Measurements from ENCODE around the gene PRAME. TPM values are rescaled to one million over a fixed set of nuclear protein-coding genes. Genes with fewer than 3 reads are reported as not detected.
A peak's percentile ranks its signal among the peaks of the same experiment; 100 is the strongest.

Gene PRAME
- total RNA-seq, 1 donor from 2014 or later, result not detected

DNA sequence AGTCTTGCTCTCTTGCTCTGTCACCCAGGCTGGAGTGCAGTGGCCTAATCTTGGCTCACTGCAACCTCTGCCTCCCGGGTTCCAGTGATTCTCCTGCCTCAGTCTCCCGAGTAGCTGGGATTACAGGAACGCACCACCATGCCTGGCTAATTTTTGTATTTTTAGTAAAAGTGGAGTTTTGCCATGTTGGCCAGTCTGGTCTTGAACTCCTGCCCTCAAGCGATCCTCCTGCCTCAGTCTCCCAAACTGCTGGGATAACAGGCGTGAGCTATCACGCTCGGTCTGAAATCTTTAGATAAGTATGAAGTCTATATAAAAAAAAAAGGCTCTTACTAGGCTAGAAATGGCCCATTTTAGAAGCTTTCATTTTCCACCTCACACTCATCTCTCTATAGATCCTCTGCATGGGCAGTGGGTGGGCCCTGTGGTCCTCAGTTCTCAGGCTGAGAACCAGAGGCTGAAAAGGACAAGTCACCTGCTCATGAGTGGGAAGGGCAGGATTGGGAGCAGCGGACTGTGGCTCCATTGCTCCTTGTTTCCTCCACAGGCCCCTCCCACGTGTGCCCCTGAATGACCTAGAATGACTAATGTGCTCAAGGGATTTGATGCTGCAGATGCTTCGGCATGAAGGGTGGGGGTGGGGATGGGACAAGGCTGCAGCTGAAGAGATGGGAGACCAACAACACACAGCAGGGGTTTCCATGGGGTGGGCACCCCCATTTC lies 19.8 kb upstream of the PRAME start:
- no peak overlapping the region for H3K4me3 Mint-ChIP-seq (ENCODE audit: low read depth)
- no peaks in the 10 kb centered on the region for H3K9me3 Mint-ChIP-seq (ENCODE audit: low read depth)
- H3K36me3 Mint-ChIP-seq (ENCODE audit: insufficient read depth), result no peaks in the 10 kb centered on the region
- peaks cover 68% of the 10 kb centered on the region for H3K27me3 Mint-ChIP-seq
- TF ChIP-seq, protein P1, sequence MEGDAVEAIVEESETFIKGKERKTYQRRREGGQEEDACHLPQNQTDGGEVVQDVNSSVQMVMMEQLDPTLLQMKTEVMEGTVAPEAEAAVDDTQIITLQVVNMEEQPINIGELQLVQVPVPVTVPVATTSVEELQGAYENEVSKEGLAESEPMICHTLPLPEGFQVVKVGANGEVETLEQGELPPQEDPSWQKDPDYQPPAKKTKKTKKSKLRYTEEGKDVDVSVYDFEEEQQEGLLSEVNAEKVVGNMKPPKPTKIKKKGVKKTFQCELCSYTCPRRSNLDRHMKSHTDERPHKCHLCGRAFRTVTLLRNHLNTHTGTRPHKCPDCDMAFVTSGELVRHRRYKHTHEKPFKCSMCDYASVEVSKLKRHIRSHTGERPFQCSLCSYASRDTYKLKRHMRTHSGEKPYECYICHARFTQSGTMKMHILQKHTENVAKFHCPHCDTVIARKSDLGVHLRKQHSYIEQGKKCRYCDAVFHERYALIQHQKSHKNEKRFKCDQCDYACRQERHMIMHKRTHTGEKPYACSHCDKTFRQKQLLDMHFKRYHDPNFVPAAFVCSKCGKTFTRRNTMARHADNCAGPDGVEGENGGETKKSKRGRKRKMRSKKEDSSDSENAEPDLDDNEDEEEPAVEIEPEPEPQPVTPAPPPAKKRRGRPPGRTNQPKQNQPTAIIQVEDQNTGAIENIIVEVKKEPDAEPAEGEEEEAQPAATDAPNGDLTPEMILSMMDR (IDR thresholded peaks at IDR 0.05; ENCODE audit: unreplicated experiment), result no peak
- no peaks in the 10 kb centered on the region for H3K4me1 Mint-ChIP-seq (ENCODE audit: low read depth)
- no peak overlapping the region for H3K27ac Mint-ChIP-seq
- no peak for DNase-seq (ENCODE audit: low spot score, unreplicated experiment)

DNA sequence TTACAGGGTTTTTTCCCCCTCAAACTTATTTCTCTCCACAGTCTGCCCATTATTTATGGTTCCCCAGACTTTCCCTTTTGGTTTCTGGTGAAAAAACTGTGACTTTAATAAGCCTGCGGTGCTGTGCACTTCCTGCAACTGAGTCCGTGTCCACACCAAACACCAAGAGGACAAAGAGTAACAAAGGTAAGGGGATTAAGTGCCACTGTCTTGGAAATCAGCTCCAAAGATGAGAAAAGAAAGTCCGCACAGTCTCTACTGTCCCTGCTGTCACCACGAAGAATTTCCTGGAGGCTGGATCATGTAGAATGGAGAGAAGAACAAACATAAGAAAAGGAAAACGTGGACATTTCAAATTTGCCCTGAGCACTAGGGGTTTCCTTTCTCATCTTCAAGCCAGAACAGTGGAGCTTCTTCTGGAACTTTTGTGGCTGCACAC lies 17.9 kb upstream of the PRAME start:
- Mint-ChIP-seq H3K4me1 (ENCODE audit: low read depth) (peaks cover 2% of the 10 kb centered on the region), H3K9me3 (ENCODE audit: low read depth) (no peaks in the 10 kb centered on the region), H3K4me3 (ENCODE audit: low read depth) (no peak overlapping the region), H3K27me3 (peaks cover 68% of the 10 kb centered on the region), H3K36me3 (ENCODE audit: insufficient read depth) (no peaks in the 10 kb centered on the region), H3K27ac (no peak overlapping the region)
- TF ChIP-seq, protein P1 (IDR thresholded peaks at IDR 0.05; ENCODE audit: unreplicated experiment), result no peak
- no peak for DNase-seq (ENCODE audit: low spot score, unreplicated experiment)

DNA sequence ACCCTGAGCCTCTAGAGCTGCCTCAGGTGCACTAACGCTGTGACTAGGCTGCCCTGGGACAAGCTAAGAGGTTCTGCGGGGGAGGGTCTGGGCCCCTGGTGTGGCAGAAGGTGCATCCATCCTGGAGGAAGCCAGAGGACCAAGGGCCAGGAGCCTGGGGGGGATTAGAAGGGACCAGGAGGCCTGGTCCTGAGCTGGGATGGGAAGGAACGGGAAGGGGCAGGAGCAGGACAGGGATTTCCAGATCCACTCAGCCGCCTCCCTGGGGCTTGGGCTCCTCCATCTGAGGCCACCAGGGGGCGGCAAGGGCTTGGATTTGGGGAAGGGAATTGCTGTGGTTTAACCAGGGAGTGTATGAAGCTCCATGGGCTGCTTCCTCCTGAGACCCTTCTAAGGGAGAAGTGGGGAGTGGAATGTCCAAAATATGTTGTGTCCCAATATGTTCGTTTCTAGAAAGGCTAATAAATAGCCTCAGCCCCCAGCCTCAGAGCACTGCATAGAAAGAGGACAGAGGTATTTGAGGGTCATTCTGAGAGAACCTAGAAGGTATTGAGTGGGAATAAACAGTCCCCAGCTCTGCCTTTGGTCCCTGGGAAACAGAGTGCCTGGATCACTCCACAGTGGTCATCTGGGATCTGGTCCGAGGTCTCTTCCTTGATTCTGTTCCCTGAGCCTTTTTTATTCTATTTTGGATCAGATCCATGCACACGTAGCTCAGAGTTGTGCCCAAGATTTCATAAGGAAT lies 17.4 kb upstream of the PRAME start:
- Mint-ChIP-seq H3K27ac (no peak overlapping the region), H3K36me3 (ENCODE audit: insufficient read depth) (no peaks in the 10 kb centered on the region), H3K27me3 (peaks cover 69% of the 10 kb centered on the region), H3K4me3 (ENCODE audit: low read depth) (no peak overlapping the region), H3K4me1 (ENCODE audit: low read depth) (peaks cover 2% of the 10 kb centered on the region), H3K9me3 (ENCODE audit: low read depth) (no peaks in the 10 kb centered on the region)
- TF ChIP-seq, protein P1 (IDR thresholded peaks at IDR 0.05; ENCODE audit: unreplicated experiment), result peak; percentile 83
- peak; percentile 67 for DNase-seq (ENCODE audit: low spot score, unreplicated experiment)

DNA sequence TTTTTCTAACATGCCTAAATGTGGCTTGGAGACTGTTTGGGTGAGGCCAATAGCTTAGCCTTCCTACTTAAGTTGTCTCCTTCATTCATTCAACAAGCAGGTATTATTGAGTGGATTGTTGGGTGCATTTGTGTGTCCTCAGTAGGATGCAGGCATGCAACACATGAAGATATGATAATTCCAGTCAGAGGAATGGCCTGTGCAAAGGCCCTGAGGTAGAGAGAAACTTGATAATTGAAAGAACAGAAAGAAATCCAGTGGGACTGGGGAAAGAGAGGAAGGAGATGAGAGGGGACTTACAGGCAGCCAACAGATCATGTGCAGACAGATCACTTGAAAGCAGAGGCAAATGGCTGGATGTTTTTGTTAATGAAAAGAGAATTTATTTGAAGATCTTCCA lies 15.3 kb upstream of the PRAME start:
- TF ChIP-seq, protein P1 (IDR thresholded peaks at IDR 0.05; ENCODE audit: unreplicated experiment), result no peak
- no peak overlapping the region for H3K27ac Mint-ChIP-seq

DNA sequence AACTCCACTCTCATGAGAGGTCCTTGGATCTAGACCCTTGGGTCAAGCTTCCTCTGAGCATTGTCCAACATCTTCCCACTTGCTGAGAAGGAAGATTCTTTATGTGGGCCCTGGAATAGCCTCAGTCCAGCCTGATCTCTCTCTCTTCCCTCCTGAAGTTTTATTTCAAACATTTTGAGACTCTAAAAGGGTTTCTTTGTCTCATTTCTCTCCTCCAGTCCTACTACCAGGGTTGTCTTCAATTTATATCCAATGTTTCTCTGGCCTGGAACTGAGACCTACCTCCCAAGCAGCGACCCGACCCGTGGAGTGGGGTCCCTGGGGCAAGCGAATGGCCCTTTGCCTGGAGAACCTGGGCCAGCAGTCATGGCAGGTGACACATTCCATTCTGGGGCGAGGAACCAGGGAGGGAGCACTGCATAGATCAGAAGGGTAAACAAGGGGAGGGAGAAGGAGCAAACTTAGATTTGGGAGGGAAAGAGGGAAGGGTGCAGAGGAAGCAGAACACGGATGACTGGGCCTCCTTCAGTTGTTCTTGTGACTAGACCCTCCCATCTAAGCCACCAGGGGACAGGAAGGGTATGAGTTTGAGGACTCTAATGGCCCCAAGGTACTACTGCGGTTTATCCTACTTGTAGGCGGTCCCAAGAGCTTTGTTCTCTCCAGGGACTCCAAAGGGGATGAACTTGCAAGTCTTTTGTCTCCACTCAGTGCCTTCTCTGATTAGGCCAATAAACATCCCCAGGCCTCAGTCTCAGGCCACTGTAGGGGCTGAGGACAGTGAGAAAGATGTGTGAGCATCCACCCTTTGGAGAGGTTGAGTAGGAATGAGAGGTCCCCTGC lies 14.2 kb upstream of the PRAME start:
- Mint-ChIP-seq H3K27ac (no peak overlapping the region), H3K27me3 (peaks cover 85% of the 10 kb centered on the region), H3K4me3 (ENCODE audit: low read depth) (no peak overlapping the region), H3K4me1 (ENCODE audit: low read depth) (peaks cover 2% of the 10 kb centered on the region), H3K36me3 (ENCODE audit: insufficient read depth) (no peaks in the 10 kb centered on the region), H3K9me3 (ENCODE audit: low read depth) (no peaks in the 10 kb centered on the region)
- TF ChIP-seq, protein P1 (IDR thresholded peaks at IDR 0.05; ENCODE audit: unreplicated experiment), result no peak
- no peak for DNase-seq (ENCODE audit: low spot score, unreplicated experiment)

More for the DNA sequence above, 15.3 kb upstream of the PRAME start:
- Mint-ChIP-seq H3K36me3 (ENCODE audit: insufficient read depth) (no peaks in the 10 kb centered on the region), H3K4me1 (ENCODE audit: low read depth) (peaks cover 2% of the 10 kb centered on the region), H3K9me3 (ENCODE audit: low read depth) (no peaks in the 10 kb centered on the region), H3K27me3 (peaks cover 76% of the 10 kb centered on the region), H3K4me3 (ENCODE audit: low read depth) (no peak overlapping the region)
- no peak for DNase-seq (ENCODE audit: low spot score, unreplicated experiment)

Measured in progenitor cell of endocrine pancreas (in vitro differentiated cells).